Suppressor macrophage treated with lipopolysaccharide for 4 hours (primary cell): ENCODE data around the gene CCDC9.

Source experiments
- DNase-seq: peaks from one replicate; pipeline ENCODE4 v3.0.0-alpha.2; 2020

The CCDC9 gene

GRCh38 chr19:47255879-47256692, at the start of gene CCDC9:
Gene CCDC9, plus strand, starts transcription at chr19:47256525. Its CDS starts 1,876 bp downstream, at chr19:47258401.
- peak; percentile 97 for DNase-seq

DNA sequence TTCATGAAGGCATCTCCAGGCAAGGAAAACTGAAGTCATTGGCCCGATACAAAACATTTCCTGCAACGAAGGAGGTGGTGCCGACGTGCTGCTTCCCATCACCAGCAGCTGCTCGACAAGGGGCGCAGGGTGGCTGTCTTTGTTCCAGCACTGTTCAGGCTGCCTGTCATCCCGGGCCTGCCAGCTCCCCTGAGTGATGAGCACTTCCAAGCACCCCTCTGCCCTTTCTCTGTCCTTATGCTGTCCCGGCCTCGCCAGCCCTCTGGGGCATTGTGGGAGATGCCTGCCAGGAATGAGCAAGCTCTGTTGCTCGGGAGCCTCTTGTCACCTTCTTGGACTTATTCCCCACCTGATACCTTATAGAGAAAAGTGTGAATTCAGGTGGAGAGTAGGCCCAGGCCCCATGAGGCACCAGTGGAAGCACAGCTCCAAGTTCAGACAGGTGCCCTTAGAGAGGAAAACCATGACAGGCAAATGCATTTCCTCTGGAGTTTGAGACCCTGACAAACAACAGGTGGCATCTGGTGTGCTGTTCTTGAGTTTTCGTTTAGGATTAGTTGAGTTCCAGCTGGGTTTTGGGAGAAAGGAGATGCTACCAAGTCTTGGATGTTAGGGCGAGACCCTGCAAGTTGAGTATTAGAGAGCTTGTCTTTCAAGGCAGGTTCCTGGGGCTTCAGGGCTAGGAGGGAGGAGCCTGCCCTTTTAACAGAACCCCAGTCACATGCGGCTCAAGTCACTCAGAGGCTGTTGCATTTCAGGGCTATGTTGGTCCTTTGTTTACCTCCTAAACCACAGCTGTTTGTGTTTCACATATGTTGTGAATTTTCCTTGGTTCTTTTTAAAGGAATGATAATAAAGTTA, 46.8 kb upstream of the CCDC9 start:
- no peak for DNase-seq

- no peak for DNase-seq
These were observed 46.2 kb upstream of the CCDC9 start for GRCh38 chr19:47210180-47210490.

DNA sequence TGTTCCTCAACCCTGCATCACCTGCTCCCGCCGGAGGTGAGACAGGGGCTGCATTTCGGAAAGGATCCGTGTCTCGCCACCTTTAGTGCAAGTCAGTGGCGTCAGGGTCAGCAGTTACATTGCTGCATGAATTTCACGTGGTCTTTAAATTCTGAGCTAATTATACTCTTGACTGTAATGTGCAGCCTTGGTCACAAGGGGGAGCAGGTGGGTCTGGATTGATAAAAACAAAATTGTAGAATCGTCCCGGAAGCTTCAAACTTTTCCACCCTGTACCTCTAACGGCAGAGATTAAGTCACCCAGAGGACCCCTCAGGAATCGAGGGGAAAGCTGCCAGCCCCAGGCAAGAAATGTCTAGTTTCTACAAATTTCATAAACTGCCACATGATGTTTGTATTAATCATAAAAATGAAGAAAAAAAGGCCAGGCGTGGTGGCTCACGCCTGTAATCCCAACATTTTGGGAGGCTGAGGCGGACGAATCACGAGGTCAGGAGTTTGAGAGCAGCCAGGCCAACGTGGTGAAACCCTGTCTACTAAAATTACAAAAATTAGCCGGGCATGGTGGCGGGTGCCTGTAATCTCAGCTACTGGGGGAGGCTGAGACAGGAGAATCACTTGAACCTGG, 45.5 kb upstream of the CCDC9 start:
- DNase-seq, result peak; percentile 91

- no peak for DNase-seq
These were observed 40.7 kb upstream of the CCDC9 start for GRCh38 chr19:47215581-47215980.

GRCh38 chr19:47221080-47221841, 35.1 kb upstream of the CCDC9 start:
- no peak for DNase-seq

DNA sequence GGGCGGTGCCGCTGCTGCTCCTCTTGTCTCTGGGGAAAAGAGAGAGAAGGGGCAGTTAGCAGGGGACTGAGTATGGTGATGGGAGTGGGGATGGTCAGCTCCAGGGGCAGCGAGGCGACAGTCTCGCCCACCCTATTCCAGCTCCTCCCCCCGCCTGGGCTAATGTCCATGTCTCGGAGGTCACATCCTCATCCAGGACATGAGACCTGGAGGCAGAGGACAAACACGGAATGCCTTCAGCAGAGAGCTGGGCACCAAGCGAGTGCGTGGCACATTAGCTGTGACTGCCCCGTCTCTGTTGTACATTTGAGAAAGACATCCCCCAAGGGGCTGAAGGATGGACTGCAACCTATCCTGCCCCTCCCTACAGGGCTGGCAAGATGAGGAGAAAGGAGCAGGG, 34.4 kb upstream of the CCDC9 start:
- no peak for DNase-seq

- DNase-seq, result peak; percentile 94
These were observed 30.4 kb upstream of the CCDC9 start for GRCh38 chr19:47225746-47226425.

GRCh38 chr19:47226426-47227351, 29.6 kb upstream of the CCDC9 start:
- peak; percentile 88 for DNase-seq

- DNase-seq, result peak; percentile 95
These were observed 28.8 kb upstream of the CCDC9 start for GRCh38 chr19:47227352-47228167.

GRCh38 chr19:47228168-47228936, 28.0 kb upstream of the CCDC9 start:
- peak; percentile 32 for DNase-seq

- peak; percentile 23 for DNase-seq
These were observed 27.2 kb upstream of the CCDC9 start for GRCh38 chr19:47228937-47229675.

DNA sequence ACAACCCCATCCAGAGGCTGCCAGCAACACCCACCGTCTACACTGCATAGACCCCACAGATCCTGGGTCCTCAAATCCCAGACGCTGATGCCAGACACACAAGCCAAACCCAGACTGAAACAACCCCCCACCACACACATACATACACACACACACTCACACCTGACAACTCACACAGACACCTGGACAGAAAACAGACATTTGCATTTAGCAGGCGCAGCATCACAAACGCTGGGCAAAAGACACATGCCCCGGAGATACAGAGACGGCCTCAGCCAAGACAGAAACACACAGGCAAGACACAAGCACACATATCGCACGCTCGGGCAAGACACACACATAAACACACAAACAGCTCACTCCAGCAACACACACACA, 26.7 kb upstream of the CCDC9 start:
- DNase-seq, result no peak

DNA sequence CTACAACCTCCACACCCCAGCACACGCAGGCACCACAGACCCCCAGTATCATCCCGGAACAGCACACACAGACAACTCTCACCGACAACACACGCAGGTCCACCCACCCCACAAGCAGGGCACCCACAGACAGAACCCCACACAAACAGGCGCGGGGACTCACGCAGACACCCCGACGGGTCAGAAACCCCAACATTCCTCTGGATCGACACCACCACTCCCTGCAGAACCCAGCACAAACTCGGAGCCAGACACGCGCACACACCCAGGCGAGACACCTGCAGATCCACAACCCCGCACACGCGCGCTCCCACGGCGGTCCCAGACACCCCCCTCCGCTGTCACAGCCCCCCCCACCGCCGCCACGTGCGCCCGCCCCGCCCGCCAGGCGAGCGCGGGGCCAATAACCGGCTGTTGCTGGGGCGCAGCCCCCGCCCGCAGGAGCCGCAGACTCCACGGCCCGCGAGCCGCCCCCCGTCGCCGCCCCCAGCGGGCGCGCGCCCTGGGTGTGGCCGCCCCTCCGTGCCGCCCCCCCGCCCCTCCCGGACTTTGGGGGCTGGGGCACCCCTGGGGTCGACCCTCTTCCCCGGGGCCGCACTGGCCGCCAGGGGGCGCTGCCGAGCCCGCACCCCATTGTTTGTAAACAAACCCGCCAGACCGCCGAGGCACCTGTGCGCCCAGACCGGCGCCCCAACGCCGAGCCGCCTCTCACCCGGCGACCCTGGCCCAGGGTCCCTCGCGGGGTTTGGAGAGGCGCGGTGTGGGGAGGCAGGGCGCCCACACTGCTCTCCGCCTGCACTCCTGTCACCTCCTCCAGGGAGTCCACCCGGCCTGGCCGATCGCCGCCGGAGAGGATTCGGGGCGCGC, 26.0 kb upstream of the CCDC9 start:
- DNase-seq, result peak; percentile 50

GRCh38 chr19:47230921-47231214, 25.5 kb upstream of the CCDC9 start, which contains the start of gene BBC3:
Gene BBC3, minus strand, starts transcription at chr19:47231199. Its CDS starts 2,768 bp downstream, at chr19:47228431.
- no peak for DNase-seq

DNA sequence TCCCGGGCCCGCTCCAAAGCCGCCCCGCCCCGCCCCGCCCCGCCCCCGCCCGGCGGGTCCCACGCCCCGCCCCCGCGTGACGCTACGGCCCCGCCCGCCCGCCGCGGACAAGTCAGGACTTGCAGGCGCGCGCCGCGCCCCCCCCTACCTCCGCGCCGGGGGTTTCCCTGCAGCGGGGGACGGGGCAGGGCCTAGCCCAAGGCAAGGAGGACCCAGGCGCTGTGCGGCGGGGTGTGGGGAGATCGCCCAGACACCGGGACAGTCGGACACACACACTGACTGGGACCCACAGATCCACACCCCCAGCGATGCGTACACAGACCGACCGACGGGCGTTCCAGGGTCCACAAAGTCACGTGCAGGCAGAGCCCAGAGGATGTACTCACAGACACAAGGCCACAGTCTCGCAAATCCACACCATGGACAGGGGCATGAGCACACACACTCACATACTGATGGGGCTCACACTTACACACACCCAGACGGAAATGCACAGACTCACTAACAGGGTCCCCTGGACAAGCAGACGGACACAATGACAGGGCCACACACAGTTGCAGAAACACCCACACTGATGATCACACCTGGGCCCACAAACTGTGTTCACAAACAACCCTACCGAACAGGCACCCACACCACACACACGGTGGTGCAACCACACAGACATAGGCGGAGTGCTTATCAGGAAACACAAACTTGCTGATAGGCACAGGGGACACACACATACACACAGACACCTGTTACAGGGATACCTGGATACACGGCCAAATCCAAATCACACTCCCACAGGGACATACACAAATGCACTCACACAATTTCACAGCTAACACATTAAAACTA, 24.9 kb upstream of the CCDC9 start:
- DNase-seq, result peak; percentile 91
